Osteoblast (primary cell): ENCODE results near the gene GNAT2. TPM values are rescaled to one million over a fixed set of nuclear protein-coding genes. Genes with fewer than 3 reads are reported as not detected.

Experiments used
- DNase-seq: peaks from one replicate; pipeline ENCODE4 v3.0.0; 2011; ENCODE audit warnings: low spot score, mixed read lengths; ENCODE audit not compliant: insufficient read length; ENCODE audit errors: missing footprints
- H2AFZ ChIP-seq: 2 replicates; pipeline ENCODE4 v1.6.0; 2011; ENCODE audit warnings: mild to moderate bottlenecking, low read length
- H3K27ac ChIP-seq: 2 replicates; pipeline ENCODE4 v1.5.1; 2011; ENCODE audit warnings: mild to moderate bottlenecking, low read depth, low read length, moderate library complexity
- H3K27me3 ChIP-seq: 2 replicates; pipeline ENCODE4 v1.6.0; 2012; ENCODE audit warnings: mild to moderate bottlenecking, control low read depth, inconsistent platforms, low read length, moderate library complexity; ENCODE audit not compliant: insufficient read depth
- H3K36me3 ChIP-seq: 2 replicates; pipeline ENCODE4 v1.5.1; 2011; ENCODE audit warnings: mild to moderate bottlenecking, low read length, control low read depth, moderate library complexity; ENCODE audit not compliant: insufficient read depth
- H3K4me1 ChIP-seq: 2 replicates; pipeline ENCODE4 v1.5.1; 2011; ENCODE audit warnings: mild to moderate bottlenecking, low read length, control low read depth, moderate library complexity; ENCODE audit not compliant: insufficient read depth
- H3K4me2 ChIP-seq: 2 replicates; pipeline ENCODE4 v1.6.0; 2011; ENCODE audit warnings: mild to moderate bottlenecking, low read length; ENCODE audit not compliant: insufficient read depth
- H3K4me3 ChIP-seq: fragments of 200-600 bp; sonication (generic); 3 replicates; pipeline ENCODE4 v1.5.1; 2012; ENCODE audit warnings: mild to moderate bottlenecking, low read length, inconsistent platforms; ENCODE audit not compliant: insufficient read depth
- H3K79me2 ChIP-seq: 2 replicates; pipeline ENCODE4 v1.6.0; 2012; ENCODE audit warnings: mild to moderate bottlenecking, low read length, control low read depth, inconsistent platforms; ENCODE audit not compliant: insufficient read depth
- H3K9me3 ChIP-seq: 2 replicates; pipeline ENCODE4 v1.5.1; 2011; ENCODE audit warnings: low read depth, low read length, control low read depth
- H4K20me1 ChIP-seq: 2 replicates; pipeline ENCODE4 v1.6.0; 2012; ENCODE audit warnings: mild to moderate bottlenecking, low read length, control low read depth; ENCODE audit not compliant: insufficient read depth
- CTCF ChIP-seq: IDR thresholded peaks from 2 replicates; pipeline ENCODE4 v1.5.1; 2011; ENCODE audit warnings: mild to moderate bottlenecking, low read depth, low read length, moderate library complexity; ENCODE audit errors: extremely low read depth
- total RNA-seq: library from RNA; depleted of rRNA; stranded (reverse); fragments of >200 nt; gene quantifications from 2 replicates; pipeline ENCODE4 v1.2.3, GENCODE V29; 2012

Gene GNAT2
- total RNA-seq, 1 donor = 0.72 TPM

- Histone ChIP-seq H3K79me2 (peaks cover 46% of the 10 kb centered on the region), H3K4me2 (no peak overlapping the region), H4K20me1 (peaks cover 60% of the 10 kb centered on the region), H3K4me1 (peaks cover 27% of the 10 kb centered on the region), H3K36me3 (peaks cover 55% of the 10 kb centered on the region), H2AFZ (no peak overlapping the region), H3K27me3 (no peaks in the 10 kb centered on the region), H3K27ac (no peak overlapping the region), H3K4me3 (no peak overlapping the region), H3K9me3 (no peaks in the 10 kb centered on the region)
- TF ChIP-seq CTCF = no peak
- DNase-seq = no peak
Observed at GRCh38 chr1:109626682-109627408, 7.4 kb upstream of the GNAT2 start.

- no peak for TF ChIP-seq CTCF
- H3K27ac ChIP-seq = no peak overlapping the region
- DNase-seq = no peak
- no peak overlapping the region for H2AFZ ChIP-seq
- H3K9me3 ChIP-seq = no peaks in the 10 kb centered on the region
- H3K79me2 ChIP-seq = peaks cover 56% of the 10 kb centered on the region
- H3K4me2 ChIP-seq = no peak overlapping the region
- peaks cover 46% of the 10 kb centered on the region for H3K36me3 ChIP-seq
- peaks cover 32% of the 10 kb centered on the region for H3K4me1 ChIP-seq
- H3K4me3 ChIP-seq = no peak overlapping the region
- H4K20me1 ChIP-seq = peaks cover 61% of the 10 kb centered on the region
- no peaks in the 10 kb centered on the region for H3K27me3 ChIP-seq
Observed at GRCh38 chr1:109625601-109626560, 6.5 kb upstream of the GNAT2 start.

GRCh38 chr1:109625176-109625575 is 5.8 kb upstream of the GNAT2 start:
- no peak for DNase-seq
- Histone ChIP-seq H3K79me2 (peaks cover 61% of the 10 kb centered on the region), H3K4me1 (peaks cover 32% of the 10 kb centered on the region), H4K20me1 (peaks cover 61% of the 10 kb centered on the region), H3K27me3 (no peaks in the 10 kb centered on the region), H2AFZ (no peak overlapping the region), H3K9me3 (no peaks in the 10 kb centered on the region), H3K4me2 (no peak overlapping the region), H3K27ac (no peak overlapping the region), H3K4me3 (no peak overlapping the region), H3K36me3 (peaks cover 42% of the 10 kb centered on the region)
- no peak for TF ChIP-seq CTCF
